Measurements from ENCODE around the gene FEM1C. TPM values are rescaled to one million over a fixed set of nuclear protein-coding genes. Genes with fewer than 3 reads are reported as not detected.

Gene FEM1C
- total and polyA plus RNA-seq, 2 experiments from 2014 or later: 4.7 to 21.6 TPM

DNA sequence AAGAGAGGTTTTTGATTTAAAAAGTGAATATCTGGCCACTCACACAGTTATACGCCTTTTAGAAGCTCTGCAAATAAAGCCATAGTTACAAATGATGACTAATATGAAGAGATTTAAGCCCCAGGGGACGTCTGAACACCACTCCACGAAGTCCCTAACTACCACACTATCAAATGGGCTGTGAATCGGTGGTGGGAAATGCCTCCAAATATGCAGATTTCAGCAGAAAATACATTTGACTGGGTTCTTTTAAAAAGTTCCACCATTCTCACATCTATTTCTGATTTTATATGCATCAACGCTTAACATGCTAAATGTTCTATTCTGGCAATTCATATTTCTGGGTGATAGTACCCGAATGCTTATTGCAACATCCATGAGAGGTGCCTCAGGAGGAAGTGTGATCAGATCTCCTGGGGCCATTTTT lies 35.2 kb upstream of the FEM1C start:
- no peaks in the 10 kb centered on the region for H3K79me2 ChIP-seq (replicated peaks; ENCODE audit: insufficient read depth)
- ATAC-seq: no peak
- peaks cover 3% of the 10 kb centered on the region; the same call in 1 of the 3 replicates for H3K36me3 Mint-ChIP-seq (ENCODE audit: low read depth)
- H3F3A ChIP-seq (replicated peaks; ENCODE audit: low read depth): no peaks in the 10 kb centered on the region
- H4K20me1 ChIP-seq (replicated peaks; ENCODE audit: insufficient read depth): 0 out of 2 replicates have a peak, but pooled peaks cover 3% of the 10 kb centered on the region
- no peak overlapping the region for H3K4me3 ChIP-seq
- no peak for DNase-seq (ENCODE audit: low spot score)
- no peak overlapping the region for H3K27ac Mint-ChIP-seq
- TF ChIP-seq CREB1 (CRISPR knock-in tag; IDR thresholded peaks at IDR 0.05; ENCODE audit: low read depth) (no peak), POLR2AphosphoS5 (IDR thresholded peaks at IDR 0.05; ENCODE audit: low read depth) (no peak), STAT1 (IDR thresholded peaks at IDR 0.05; ENCODE audit: unreplicated experiment) (no peak), JUNB (IDR thresholded peaks at IDR 0.05; ENCODE audit: unreplicated experiment) (no peak), ZNF331 (CRISPR knock-in tag; IDR thresholded peaks at IDR 0.05; ENCODE audit: low read depth) (no peak), NANOG (IDR thresholded peaks at IDR 0.05; ENCODE audit: borderline replicate concordance) (no peak), EZH2phosphoT487 (IDR thresholded peaks at IDR 0.05; ENCODE audit: unreplicated experiment) (no peak), ZNF114 (CRISPR knock-in tag; IDR thresholded peaks at IDR 0.05) (no peak), EZH2 (IDR thresholded peaks at IDR 0.05; ENCODE audit: low read depth, unreplicated experiment) (no peak)
- TF ChIP-seq, protein P1, sequence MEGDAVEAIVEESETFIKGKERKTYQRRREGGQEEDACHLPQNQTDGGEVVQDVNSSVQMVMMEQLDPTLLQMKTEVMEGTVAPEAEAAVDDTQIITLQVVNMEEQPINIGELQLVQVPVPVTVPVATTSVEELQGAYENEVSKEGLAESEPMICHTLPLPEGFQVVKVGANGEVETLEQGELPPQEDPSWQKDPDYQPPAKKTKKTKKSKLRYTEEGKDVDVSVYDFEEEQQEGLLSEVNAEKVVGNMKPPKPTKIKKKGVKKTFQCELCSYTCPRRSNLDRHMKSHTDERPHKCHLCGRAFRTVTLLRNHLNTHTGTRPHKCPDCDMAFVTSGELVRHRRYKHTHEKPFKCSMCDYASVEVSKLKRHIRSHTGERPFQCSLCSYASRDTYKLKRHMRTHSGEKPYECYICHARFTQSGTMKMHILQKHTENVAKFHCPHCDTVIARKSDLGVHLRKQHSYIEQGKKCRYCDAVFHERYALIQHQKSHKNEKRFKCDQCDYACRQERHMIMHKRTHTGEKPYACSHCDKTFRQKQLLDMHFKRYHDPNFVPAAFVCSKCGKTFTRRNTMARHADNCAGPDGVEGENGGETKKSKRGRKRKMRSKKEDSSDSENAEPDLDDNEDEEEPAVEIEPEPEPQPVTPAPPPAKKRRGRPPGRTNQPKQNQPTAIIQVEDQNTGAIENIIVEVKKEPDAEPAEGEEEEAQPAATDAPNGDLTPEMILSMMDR (conservative IDR thresholded peaks at IDR 0.05; ENCODE audit: low read depth in 2 of 2): no peak
- TF ChIP-seq, protein P2, sequence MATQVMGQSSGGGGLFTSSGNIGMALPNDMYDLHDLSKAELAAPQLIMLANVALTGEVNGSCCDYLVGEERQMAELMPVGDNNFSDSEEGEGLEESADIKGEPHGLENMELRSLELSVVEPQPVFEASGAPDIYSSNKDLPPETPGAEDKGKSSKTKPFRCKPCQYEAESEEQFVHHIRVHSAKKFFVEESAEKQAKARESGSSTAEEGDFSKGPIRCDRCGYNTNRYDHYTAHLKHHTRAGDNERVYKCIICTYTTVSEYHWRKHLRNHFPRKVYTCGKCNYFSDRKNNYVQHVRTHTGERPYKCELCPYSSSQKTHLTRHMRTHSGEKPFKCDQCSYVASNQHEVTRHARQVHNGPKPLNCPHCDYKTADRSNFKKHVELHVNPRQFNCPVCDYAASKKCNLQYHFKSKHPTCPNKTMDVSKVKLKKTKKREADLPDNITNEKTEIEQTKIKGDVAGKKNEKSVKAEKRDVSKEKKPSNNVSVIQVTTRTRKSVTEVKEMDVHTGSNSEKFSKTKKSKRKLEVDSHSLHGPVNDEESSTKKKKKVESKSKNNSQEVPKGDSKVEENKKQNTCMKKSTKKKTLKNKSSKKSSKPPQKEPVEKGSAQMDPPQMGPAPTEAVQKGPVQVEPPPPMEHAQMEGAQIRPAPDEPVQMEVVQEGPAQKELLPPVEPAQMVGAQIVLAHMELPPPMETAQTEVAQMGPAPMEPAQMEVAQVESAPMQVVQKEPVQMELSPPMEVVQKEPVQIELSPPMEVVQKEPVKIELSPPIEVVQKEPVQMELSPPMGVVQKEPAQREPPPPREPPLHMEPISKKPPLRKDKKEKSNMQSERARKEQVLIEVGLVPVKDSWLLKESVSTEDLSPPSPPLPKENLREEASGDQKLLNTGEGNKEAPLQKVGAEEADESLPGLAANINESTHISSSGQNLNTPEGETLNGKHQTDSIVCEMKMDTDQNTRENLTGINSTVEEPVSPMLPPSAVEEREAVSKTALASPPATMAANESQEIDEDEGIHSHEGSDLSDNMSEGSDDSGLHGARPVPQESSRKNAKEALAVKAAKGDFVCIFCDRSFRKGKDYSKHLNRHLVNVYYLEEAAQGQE (IDR thresholded peaks at IDR 0.05; ENCODE audit: unreplicated experiment): no peak
- TF ChIP-seq, protein P3, sequence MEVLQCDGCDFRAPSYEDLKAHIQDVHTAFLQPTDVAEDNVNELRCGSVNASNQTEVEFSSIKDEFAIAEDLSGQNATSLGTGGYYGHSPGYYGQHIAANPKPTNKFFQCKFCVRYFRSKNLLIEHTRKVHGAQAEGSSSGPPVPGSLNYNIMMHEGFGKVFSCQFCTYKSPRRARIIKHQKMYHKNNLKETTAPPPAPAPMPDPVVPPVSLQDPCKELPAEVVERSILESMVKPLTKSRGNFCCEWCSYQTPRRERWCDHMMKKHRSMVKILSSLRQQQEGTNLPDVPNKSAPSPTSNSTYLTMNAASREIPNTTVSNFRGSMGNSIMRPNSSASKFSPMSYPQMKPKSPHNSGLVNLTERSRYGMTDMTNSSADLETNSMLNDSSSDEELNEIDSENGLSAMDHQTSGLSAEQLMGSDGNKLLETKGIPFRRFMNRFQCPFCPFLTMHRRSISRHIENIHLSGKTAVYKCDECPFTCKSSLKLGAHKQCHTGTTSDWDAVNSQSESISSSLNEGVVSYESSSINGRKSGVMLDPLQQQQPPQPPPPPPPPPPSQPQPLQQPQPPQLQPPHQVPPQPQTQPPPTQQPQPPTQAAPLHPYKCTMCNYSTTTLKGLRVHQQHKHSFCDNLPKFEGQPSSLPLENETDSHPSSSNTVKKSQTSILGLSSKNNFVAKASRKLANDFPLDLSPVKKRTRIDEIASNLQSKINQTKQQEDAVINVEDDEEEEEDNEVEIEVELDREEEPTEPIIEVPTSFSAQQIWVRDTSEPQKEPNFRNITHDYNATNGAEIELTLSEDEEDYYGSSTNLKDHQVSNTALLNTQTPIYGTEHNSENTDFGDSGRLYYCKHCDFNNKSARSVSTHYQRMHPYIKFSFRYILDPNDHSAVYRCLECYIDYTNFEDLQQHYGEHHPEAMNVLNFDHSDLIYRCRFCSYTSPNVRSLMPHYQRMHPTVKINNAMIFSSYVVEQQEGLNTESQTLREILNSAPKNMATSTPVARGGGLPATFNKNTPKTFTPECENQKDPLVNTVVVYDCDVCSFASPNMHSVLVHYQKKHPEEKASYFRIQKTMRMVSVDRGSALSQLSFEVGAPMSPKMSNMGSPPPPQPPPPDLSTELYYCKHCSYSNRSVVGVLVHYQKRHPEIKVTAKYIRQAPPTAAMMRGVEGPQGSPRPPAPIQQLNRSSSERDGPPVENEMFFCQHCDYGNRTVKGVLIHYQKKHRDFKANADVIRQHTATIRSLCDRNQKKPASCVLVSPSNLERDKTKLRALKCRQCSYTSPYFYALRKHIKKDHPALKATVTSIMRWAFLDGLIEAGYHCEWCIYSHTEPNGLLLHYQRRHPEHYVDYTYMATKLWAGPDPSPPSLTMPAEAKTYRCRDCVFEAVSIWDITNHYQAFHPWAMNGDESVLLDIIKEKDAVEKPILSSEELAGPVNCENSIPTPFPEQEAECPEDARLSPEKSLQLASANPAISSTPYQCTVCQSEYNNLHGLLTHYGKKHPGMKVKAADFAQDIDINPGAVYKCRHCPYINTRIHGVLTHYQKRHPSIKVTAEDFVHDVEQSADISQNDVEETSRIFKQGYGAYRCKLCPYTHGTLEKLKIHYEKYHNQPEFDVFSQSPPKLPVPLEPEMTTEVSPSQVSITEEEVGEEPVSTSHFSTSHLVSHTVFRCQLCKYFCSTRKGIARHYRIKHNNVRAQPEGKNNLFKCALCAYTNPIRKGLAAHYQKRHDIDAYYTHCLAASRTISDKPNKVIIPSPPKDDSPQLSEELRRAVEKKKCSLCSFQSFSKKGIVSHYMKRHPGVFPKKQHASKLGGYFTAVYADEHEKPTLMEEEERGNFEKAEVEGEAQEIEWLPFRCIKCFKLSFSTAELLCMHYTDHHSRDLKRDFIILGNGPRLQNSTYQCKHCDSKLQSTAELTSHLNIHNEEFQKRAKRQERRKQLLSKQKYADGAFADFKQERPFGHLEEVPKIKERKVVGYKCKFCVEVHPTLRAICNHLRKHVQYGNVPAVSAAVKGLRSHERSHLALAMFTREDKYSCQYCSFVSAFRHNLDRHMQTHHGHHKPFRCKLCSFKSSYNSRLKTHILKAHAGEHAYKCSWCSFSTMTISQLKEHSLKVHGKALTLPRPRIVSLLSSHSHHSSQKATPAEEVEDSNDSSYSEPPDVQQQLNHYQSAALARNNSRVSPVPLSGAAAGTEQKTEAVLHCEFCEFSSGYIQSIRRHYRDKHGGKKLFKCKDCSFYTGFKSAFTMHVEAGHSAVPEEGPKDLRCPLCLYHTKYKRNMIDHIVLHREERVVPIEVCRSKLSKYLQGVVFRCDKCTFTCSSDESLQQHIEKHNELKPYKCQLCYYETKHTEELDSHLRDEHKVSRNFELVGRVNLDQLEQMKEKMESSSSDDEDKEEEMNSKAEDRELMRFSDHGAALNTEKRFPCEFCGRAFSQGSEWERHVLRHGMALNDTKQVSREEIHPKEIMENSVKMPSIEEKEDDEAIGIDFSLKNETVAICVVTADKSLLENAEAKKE (CRISPR knock-in tag; IDR thresholded peaks at IDR 0.05): no peak
- TF ChIP-seq, protein P4, sequence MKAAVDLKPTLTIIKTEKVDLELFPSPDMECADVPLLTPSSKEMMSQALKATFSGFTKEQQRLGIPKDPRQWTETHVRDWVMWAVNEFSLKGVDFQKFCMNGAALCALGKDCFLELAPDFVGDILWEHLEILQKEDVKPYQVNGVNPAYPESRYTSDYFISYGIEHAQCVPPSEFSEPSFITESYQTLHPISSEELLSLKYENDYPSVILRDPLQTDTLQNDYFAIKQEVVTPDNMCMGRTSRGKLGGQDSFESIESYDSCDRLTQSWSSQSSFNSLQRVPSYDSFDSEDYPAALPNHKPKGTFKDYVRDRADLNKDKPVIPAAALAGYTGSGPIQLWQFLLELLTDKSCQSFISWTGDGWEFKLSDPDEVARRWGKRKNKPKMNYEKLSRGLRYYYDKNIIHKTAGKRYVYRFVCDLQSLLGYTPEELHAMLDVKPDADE (IDR thresholded peaks at IDR 0.05): no peak
- H3K9me2 ChIP-seq (ENCODE audit: insufficient read depth): no peaks in the 10 kb centered on the region; the same call in 1 of the 2 replicates
- H3K27ac ChIP-seq (ENCODE audit: low read depth): no peak overlapping the region
- no peaks in the 10 kb centered on the region for H3K36me3 ChIP-seq (ENCODE audit: insufficient read depth)
- no peak overlapping the region for H2AFZ ChIP-seq
- no peaks in the 10 kb centered on the region for H3K9me3 Mint-ChIP-seq
- H3K4me1 Mint-ChIP-seq: peaks cover 5% of the 10 kb centered on the region; the same call in 1 of the 3 replicates
- no peaks in the 10 kb centered on the region for H3K4me1 ChIP-seq (ENCODE audit: insufficient read depth)
- no peak overlapping the region for H3K4me2 ChIP-seq
- H3K27me3 Mint-ChIP-seq (ENCODE audit: insufficient read depth, low read depth, poor library complexity): no peaks in the 10 kb centered on the region
- no peaks in the 10 kb centered on the region for H3K27me3 ChIP-seq (ENCODE audit: insufficient read depth)
- no peak overlapping the region for H3K4me3 Mint-ChIP-seq

Measured in GM23338 (cell line).